GM21381 (cell line): ENCODE results near the gene ST3GAL4.
"Not testable (repeated sequence)": the region's sequence is repeated elsewhere in the genome, so short reads cannot be mapped to it uniquely, and the experiment has no call there.

Experiments used
- ATAC-seq: cut with Tn5 transposase; IDR thresholded peaks from one replicate; pipeline ENCODE4 v1.9.1; 2021; ENCODE audit warnings: mild to moderate bottlenecking, moderate library complexity; ENCODE audit not compliant: unreplicated experiment

Gene ST3GAL4

DNA sequence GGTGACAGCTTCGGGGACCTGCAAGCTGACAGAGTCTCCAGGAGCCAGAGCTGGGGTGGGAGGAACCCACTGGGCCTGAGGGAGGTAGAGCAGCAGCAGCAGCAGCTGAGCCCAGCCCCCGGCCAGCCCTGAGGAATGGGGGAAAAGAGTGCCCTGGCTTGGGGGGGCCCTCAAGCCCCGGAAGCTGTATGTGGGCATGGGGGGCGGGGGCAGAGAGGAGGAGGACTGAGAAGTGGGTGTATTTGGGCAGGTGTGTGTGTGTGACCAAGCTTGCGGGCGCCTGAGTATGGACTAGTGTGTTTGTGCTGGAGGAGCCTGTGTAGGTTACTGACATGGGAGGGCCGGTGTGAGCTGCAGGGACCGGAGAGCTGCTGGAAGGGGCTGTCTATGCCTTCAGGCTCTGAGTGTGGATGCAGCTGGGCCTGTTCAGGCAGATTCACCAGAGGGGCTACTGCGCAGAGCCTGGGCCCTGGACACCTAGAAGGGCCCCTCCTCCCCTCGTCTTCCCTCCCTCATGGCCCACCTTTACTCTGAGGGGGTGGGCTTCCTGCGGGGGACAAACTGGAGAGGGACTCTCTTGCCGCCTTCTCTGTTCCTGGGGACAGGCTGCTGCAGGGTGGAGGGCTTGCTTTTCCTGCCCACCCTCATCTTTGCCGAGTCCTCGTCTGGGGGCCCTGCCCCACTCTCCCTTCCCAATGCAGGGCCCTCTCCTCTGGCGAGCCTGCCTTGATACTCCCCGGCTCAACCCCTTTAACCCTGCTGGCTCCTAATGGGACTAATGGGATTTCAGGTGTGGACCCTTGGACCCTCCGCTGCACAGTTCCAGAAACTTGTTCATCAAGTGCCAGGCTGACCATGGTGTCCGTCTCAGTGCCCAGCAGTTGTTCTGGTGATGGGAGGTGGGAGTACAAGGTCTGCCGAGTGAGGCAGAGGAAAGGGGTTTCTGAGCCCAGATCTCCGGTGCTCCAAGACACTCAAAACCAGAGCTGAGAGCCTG is 28.2 kb downstream of the ST3GAL4 start:
- ATAC-seq, result no peak

DNA sequence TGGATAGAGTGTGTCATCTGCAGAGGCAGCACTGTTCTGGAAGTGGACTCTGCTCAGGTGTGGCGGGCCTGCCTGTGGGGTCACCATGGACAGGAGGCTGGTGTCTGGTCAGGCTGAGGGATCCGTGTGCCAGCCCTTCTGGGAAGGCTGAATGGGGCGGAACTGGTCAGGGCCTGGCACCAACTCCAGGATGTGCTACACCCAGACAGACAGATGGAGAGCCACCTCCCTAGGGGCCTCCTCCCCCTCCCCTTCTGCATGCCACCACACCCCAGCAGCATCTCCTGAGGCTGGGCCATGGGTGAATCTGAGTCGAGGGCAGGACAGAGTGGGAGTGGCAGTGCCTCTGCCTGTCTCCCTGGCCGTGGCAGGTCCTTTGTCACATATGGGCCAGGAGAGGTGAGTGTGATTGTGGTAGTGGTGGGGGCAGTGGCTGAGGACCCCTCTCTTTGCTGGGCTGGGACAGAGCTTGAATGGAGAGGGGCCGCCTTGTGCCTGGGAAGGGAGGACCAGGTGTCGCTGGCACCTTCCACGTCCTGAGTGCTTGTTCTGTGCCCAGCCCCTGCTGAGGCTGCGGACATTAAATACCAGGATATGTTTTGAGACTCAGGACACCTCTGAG is 29.1 kb downstream of the ST3GAL4 start:
- no peak for ATAC-seq

DNA sequence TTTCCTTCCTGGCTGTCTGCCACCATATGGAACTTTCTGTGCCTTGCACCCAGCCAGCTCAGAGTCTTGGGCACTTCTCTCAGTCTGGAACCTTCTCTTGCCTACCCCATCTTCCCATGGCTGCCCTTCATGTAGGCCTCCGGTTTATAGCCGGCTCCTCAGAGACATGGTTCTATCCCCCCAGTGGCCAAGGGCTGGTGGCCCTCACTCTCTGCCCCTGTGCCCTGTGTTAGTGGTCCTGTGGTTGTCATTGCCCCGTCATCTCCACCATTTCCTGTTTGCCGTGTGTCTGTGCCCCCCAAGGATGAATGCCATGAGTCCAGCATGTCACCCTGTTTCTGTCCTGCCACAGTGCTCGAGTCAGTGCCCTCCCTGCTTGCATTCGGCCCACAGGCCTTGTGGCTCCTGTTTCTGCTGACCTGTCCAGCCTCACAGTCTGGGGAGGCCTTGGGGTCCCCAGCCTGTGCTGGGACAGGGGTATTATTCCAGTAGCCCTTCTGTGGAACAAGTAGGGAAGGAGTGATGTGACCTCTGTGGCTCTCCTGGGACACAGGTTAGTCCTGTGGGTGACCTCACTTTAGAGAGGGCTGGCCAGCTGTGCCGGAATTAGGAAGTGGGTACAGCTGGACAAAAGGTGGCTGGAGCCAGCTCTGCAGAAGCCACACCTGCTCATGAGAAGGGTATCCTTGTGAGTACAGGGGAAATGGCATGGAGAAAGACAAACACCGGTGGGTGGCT is 30.7 kb downstream of the ST3GAL4 start:
- no peak for ATAC-seq

DNA sequence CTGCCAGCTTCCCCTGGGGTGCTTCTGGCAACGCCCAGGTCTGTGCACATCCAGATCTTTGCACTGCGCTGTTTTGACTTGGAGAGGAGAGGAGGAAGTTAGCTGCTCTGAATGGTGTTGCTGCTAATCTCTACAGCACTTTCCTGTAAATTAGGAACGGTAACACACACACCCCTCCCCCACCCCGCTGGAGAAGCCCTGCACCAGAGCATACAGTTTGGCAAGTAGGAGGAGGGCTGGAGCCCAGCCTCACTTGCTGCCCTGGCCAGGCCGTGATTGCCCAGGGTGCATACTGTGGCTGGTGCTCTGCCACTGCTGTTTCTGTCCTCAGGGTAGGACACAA is 31.2 kb downstream of the ST3GAL4 start:
- not testable (repeated sequence) for ATAC-seq

DNA sequence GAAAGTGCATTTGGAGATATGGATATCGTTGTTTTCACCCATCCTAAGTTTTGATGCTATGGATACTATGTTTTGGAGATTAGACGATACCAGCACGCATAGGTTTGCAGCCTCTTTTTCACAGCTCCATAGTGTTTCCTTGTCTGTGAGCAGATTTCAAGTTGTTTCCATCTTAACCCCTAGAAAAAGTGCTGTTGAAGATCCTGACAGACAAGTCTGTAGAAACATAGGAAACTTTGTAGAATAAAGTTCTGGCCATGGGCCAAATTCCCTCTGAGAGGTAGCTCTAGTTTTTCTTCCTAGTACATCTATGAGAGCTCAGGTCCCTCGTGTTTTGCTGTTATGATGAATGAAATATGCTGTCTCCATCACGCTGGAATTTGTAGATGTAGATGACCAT is 32.4 kb downstream of the ST3GAL4 start:
- ATAC-seq, result no peak

DNA sequence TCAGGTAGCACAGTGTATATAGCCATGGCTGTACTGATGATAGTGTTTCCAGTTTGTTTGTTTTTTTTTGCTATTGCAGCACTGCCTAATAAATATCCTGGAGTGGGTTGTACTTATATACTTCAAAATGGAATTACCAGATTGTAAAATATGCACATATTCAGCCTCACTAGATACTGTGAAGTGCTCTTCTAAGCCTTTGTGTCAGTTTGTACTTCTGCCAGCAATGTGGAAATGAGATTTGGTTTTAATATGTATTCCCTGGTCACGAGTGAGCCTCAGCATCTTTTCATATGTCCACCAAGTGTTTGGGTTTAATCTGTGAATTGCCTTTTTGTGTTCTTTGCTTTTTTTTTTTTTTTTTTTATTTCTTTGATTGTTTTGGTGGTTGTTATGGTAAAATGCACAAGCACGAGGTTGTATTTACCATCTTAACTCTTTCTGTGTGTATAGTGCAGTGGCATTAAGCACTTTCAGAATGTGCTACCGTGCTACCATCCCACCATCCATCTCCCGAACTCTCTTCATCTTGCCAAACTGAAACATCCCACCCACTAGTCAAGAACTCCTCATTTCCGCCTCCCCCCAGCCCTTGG is 34.9 kb downstream of the ST3GAL4 start:
- ATAC-seq, result no peak

DNA sequence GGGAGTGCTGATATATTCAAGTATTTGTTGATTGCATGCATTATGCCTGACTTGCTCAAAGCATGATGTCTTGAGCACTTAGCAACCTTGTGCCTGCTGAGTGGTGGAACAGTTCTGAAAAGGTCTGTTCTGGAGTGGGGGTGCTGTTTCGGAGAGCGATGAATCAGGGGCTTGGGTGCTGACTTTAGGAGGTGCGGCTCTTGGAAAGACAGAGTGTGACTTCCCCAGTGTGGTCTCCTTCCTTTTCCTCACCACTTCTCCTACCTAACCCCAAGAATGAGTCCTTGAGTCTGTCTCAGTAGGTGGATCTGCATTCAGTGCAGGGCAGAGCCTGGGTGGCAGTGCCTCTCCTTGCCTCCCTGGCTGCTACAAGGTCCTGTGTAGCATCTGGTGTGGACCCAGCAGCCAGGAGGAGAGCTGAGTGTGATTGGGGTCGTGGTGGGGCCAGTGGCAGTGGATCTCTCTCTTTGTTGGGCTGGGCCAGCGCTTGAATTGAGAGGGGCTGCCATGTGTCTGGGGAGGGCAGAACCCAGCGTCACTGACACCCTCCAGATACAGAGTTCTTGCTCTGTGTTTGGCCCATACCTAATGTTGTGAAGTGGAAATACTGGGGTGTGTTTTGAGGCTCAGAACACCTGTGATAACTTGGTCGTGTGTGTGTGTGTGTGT is 35.9 kb downstream of the ST3GAL4 start:
- no peak for ATAC-seq

DNA sequence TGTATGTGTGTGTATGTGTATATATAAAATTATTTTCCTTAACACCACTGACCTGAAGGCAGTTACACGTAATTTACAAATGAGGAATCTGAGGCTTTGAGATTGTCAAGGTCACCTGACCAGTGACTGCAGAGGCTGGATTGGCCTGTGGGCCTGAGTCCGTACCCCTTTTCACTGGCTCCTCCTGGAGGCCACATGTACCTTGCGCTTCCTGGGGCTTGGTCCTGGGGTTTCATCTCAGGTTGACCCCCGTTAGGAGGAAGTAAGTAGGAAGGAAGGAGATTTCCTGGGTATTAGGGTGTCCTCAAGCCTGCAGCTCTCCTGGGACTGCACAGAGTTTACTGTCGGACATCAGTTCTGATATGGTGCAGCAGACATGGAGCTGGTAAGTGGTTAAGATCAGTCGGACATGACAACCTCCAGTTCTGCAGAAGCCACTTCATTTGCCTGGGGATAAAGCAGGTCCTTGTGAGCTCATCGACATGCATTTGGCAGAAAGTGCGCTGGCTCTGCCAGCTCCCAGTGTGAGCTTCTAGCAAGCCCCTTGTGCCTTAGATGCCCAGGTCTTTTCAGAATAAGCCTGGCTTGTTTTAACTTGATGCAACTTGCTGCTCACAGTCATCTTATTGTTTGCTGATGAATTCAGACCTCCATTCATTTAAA is 36.6 kb downstream of the ST3GAL4 start:
- peak; percentile 84 for ATAC-seq

DNA sequence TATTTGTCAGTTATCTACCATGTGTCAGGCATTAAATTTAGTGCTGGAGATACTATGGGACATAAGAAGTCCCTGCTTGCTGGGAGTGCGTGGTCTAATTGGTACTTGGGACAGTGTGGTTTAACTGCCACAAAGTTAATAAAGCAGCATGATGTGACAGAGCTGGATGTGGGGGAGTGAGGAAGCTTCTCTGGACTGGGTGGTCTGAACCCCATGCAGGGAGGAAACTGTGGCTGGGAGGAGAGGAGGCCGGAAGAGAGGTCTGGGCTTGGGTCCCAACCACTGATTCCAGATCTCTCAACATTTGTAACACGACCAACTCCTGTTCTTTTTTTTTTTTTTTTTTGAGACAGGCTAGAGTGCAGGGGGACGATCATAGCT is 37.1 kb downstream of the ST3GAL4 start:
- peak; percentile 36 for ATAC-seq

DNA sequence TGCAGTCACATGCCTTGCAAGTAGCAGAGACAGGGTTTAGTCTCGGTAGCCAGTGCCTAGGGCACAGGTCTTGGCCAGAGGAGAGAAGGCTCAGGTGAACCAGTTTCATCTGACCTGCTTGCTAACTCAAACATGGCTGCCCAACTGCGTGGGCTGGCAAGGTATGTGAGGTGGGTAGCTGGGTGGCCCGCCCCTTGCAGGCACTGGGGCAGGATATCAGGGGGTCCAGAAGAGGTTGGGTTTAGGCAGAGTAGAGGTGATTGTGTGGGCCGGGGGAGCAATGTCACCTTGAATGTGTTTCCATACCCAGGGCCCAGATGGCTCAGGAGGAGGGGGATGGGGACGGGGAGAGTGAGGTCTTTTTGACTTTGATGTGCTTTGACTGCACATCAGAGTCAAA is 37.7 kb downstream of the ST3GAL4 start:
- no peak for ATAC-seq

DNA sequence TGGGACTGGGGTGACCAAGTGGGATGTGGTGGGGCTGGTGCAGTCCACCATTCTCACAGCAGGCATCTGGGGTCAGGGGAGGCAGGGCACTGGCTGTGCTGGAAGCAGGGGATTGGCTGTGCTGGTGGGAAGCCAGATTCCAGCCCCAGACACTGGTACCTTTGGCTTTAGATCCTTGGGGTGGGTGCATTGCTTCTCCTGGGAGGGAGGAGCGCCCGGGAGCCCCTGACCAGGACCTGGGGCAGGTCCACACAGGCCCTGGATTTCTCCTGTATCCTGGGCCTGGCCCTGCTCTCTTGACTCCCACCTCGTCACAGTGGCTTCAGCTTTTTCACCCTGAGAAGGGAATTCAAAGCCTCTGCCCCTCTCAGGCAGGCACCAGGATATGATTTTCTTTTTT is 38.5 kb downstream of the ST3GAL4 start:
- no peak for ATAC-seq

DNA sequence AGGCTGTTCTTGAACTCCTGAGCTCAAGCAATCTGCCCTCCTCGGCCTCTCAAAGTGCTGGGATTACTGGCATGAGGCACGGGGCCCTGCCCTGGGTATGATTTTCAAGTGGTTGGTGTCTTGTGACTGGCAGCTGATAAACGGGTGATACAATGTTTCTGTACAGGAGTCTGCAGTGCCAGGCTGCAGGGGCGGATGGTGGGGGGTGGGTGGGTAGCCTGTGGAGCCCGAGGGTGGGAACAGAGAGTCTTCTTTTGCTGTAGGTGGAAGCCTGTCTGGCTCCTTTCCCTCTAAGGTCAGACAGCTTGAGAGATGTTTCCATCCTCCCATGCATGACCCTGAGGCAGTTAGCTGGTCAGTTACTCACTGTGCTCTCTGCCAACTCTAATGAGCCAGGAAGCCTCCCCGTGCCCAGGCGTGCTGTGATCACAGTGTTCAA is 39.2 kb downstream of the ST3GAL4 start:
- not testable (repeated sequence) for ATAC-seq

DNA sequence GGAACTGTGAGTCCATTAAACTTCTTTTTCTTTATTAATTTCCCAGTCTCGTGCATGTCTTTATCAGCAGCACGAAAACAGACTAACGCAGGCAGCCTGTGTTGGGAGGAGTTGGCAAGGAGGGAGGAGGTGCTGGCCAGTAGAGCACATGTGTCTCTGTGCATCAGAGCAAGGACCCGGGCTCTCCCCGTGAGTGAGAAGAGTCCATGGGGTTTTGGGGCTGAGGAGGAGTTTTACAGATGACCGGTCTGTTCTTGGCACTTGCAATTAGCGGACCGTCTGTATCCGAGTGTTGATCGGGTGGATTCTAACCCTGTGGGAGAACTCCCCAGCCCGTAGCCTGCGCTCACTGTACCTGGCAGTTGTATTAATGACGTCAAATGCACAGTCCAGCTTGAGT is 40.3 kb downstream of the ST3GAL4 start:
- not testable (repeated sequence) for ATAC-seq

DNA sequence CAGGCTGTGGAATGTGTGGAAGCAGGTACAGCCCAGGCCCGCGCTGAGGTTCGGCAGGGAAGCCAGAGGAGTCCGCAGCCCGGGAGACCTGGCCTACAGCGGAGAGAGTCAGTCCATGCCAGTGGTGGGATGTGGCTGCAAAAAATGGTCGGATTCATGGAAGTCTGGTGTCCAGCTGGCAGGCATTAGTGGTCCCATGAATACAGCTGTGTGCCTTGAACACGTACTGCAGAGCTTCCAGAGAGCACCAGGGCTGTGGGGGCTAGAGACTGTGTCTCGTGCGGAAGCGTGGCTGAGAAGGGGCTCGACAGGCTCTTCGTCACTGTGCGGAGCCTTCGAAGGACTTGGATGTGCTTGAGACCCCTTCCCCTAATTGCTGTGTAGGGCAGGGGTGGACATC is 40.8 kb downstream of the ST3GAL4 start:
- ATAC-seq, result not testable (repeated sequence)

DNA sequence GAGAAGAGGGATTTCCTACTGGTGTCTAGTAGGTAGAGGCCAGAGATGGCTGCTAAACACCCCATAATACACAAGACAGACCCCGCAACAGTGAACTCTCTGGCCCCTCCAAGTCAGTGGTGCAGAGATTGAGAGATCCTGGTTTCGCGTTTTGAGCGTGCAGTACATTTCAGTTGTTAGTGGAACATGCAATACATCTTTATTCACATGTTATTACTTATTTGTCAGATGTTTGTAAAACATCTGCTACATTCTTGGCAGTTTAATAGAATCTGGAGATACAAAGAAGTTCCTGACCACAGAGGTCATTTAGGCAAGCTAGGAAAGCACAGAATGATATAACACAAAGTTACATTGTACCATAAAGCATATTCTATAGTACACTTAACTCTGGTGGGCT is 41.5 kb downstream of the ST3GAL4 start:
- ATAC-seq, result no peak

DNA sequence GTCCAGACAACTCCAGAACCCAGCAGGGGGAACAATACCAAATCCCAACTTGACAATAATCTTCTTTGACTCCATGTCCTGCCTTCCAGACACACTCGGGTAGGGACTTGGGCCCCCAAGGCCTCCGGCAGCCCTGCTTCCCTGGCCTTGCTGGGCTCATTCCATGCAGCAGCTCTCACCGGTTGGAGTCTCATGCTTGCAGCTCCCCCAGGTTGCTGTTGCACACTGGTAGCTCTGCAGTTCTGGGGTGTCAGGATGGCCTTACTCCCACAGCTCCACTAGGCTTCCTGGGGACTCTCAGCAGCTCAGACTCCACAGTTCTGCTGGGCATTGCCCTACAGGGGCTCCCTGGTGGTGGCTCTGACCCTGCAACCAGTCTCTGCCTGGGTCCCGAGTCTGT is 42.8 kb downstream of the ST3GAL4 start:
- no peak for ATAC-seq

DNA sequence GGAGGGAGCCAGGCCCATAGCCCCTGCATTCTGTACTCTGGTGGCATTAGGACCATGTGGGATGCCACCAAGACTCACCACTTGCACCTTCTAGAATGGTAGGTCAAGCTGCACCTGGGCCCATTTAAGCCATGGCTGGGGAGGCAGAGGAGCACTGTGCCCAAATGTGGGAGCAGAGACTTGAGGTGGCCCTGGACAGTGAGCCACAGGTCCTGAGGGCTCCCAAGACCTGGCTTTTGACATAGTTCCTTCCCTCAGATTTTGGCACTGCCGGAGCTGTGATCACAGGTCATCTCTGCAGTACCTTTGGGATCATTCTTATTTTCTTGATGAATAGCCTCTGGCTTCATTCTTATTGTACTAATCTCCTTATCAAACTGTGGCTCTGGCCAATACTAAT is 43.2 kb downstream of the ST3GAL4 start:
- ATAC-seq, result no peak

DNA sequence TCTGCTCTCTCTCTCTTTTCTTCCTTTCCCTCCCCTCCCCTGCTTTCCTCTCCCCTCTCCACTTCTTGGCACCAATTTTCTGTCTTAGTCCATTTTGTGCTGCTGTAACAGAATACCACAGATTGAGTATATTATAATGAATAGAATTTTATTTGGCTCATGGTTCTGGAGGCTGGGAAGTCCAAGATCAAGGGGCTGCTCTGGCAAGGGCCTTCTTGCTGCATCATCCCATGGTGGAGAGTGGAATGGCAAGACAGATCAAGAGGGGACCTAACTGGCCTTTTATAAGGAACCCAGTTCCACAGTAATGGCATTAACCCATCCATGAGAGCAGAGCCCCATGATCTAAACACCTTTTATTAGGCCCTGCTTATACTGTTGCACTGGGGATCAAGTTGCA is 44.5 kb downstream of the ST3GAL4 start:
- ATAC-seq, result no peak

DNA sequence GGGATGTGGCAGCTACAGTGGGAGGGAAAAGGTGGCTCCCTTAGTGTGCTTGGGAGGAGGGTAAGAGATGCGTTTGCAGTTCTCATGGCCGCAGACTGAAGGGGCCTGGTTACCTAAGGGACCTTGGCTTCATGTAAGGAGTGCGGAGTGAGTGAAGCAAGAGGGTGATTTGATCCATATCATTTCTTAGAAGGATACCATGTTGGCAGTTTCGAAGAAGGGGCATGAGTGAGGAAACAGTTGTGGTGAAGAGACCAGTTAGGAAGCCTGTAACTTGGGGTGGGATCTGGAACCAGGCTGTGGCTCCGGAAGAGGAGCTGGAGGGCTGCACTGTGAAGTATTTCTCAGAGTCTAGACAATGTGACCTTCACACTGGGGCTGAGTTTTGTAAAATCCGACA is 45.0 kb downstream of the ST3GAL4 start:
- no peak for ATAC-seq

DNA sequence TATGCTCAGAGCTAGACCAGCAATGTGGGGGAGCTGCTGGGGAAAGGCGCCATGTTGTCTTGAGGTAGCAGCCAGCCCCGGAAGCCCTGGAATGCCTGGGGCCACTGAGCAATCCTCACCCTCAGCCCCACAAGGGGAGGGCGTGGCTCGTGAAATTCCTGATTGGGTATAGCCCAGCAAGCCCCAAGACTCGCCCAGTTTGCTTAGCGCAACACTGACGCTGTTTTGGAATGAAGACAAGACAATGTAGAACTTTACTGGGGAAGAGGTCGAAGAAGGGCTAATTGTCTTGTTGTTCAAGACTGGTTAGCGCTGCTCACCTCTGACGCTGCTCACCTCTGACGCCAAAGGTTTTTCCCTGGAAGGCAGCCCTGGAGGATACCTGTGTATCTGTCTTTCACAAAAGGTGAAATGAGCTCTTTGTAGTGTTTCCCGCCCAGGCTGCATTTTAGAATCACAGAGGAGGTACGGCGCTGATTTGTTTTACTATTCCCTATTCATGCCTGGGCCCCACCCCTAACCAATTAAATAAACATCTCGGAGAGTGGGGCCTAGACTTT is 47.6 kb downstream of the ST3GAL4 start:
- no peak for ATAC-seq
